MM.1S (cell line): ENCODE results near the gene KCNN1.

Experiments
- DNase-seq: peaks from one replicate; pipeline ENCODE4 v3.0.0-alpha.2; 2015
- H2AFZ ChIP-seq: fragments of 300-600 bp; sonication (generic); 2 replicates; pipeline ENCODE4 v1.6.0; 2016; ENCODE audit warnings: antibody characterized with exemption, low read length
- H3F3A ChIP-seq: fragments of 300-600 bp; sonication (generic); 2 replicates; pipeline ENCODE4 v1.6.1; 2016; ENCODE audit warnings: mild to moderate bottlenecking, antibody characterized with exemption, low read length, moderate library complexity, mixed read lengths; ENCODE audit not compliant: insufficient read depth
- H3K27ac ChIP-seq: fragments of 300-600 bp; sonication (generic); 2 replicates; pipeline ENCODE4 v1.5.1; 2016; ENCODE audit warnings: mild to moderate bottlenecking, low read length
- H3K27me3 ChIP-seq: fragments of 300-600 bp; sonication (generic); replicated peaks from 2 replicates; pipeline ENCODE4 v1.6.0; 2016; ENCODE audit warnings: low read length; ENCODE audit not compliant: insufficient read depth
- H3K36me3 ChIP-seq: fragments of 300-600 bp; sonication (generic); replicated peaks from 2 replicates; pipeline ENCODE4 v1.6.1; 2016; ENCODE audit warnings: mild to moderate bottlenecking, low read length, mixed read lengths; ENCODE audit not compliant: insufficient read depth
- H3K4me1 ChIP-seq: fragments of 300-600 bp; sonication (generic); 2 replicates; pipeline ENCODE4 v1.6.1; 2016; ENCODE audit warnings: low read length, mixed read lengths
- H3K4me2 ChIP-seq: fragments of 300-600 bp; sonication (generic); 2 replicates; pipeline ENCODE4 v1.6.0; 2016; ENCODE audit warnings: low read depth, low read length
- H3K4me3 ChIP-seq: fragments of 300-600 bp; sonication (generic); 2 replicates; pipeline ENCODE4 v1.5.1; 2016; ENCODE audit warnings: low read length, mixed read lengths
- H3K79me2 ChIP-seq: fragments of 300-600 bp; sonication (generic); 2 replicates; pipeline ENCODE4 v1.6.1; 2016; ENCODE audit warnings: mixed run types, low read length, mixed read lengths
- H3K9ac ChIP-seq: fragments of 300-600 bp; sonication (generic); 2 replicates; pipeline ENCODE4 v1.6.1; 2016; ENCODE audit warnings: low read length, mixed read lengths
- H3K9me2 ChIP-seq: fragments of 300-600 bp; sonication (generic); replicated peaks from 2 replicates; pipeline ENCODE4 v1.6.1; 2016; ENCODE audit warnings: mild to moderate bottlenecking, low read length, mixed read lengths; ENCODE audit not compliant: insufficient read depth
- H3K9me3 ChIP-seq: fragments of 300-600 bp; sonication (generic); replicated peaks from 2 replicates; pipeline ENCODE4 v1.6.1; 2016; ENCODE audit warnings: mild to moderate bottlenecking, low read length, mixed read lengths; ENCODE audit not compliant: insufficient read depth
- H4K20me1 ChIP-seq: fragments of 300-600 bp; sonication (generic); 2 replicates; pipeline ENCODE4 v1.6.1; 2016; ENCODE audit warnings: mild to moderate bottlenecking, low read length, moderate library complexity, mixed read lengths; ENCODE audit not compliant: insufficient read depth
- CTCF ChIP-seq: fragments of 300-600 bp; sonication (generic); IDR thresholded peaks from 2 replicates; pipeline ENCODE4 v1.5.1; 2016; ENCODE audit warnings: antibody characterized with exemption, low read length, mixed read lengths
- EZH2 ChIP-seq: fragments of 300-600 bp; sonication (generic); optimal IDR thresholded peaks from 2 replicates; pipeline ENCODE3; 2017; ENCODE audit warnings: low read depth, mild to moderate bottlenecking, antibody characterized with exemption, low read length, mixed read lengths
- EZH2phosphoT487 ChIP-seq: fragments of 300-600 bp; sonication (generic); IDR thresholded peaks from 2 replicates; pipeline ENCODE4 v1.6.1; 2018; ENCODE audit warnings: antibody characterized with exemption, low read length

Gene KCNN1

DNA sequence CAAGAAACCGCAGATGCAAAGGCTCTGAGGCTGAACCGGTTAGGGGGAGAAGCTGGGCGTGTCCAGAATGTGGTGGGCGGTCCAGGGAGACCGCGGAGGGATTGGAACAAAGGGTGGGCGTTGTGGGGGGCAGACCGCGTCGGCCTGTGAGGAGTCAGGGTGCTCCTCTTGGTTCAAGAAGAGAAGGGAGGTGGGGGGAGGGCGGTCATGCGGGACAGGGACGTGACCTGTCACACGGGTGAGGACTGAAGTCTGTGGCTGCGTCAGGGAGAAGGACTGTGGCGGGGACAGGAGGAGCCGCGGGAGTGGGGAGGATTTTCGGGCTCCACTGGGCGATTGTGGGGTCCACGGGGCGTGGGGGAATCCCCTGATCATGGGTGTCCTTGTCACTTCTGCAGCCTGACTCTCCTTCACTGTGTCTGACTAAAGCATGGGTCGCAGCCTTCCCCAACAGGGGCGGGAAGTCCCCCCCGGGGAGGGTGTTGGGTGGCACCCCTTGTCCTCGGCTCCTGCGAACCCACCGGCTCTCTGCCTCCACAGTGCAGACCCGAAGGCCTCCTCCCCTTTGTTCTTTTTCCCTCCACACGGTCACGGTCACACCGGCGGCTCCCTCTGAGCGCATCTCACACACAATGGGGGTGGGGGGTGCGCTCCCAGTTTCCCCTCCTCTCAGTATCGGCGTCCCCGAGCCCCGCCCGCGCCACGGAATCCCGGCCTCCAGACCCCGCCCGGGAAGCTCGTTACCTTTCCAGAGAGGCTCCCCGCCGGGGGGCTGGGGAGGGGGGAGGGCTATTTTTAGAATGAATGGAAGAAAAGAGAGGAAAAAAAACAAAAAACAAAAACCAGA is 16.4 kb upstream of the KCNN1 start:
- 0 out of 2 replicates have a peak overlapping the region, but pooled peaks have one; percentile 14 for H3K4me3 ChIP-seq
- DNase-seq, result no peak
- no peak overlapping the region for H3K27ac ChIP-seq
- H4K20me1 ChIP-seq, result no peaks in the 10 kb centered on the region
- H3K9me3 ChIP-seq, result no peaks in the 10 kb centered on the region
- peaks cover 65% of the 10 kb centered on the region for H3K27me3 ChIP-seq
- no peaks in the 10 kb centered on the region for H3K79me2 ChIP-seq
- no peaks in the 10 kb centered on the region for H3K9me2 ChIP-seq
- no peak; the same call in 1 of the 2 replicates for TF ChIP-seq EZH2phosphoT487
- H3F3A ChIP-seq, result peaks cover 13% of the 10 kb centered on the region
- H2AFZ ChIP-seq, result no peak overlapping the region
- H3K4me2 ChIP-seq, result peak overlapping the region; percentile 63; the same call in 1 of the 2 replicates
- no peak overlapping the region for H3K9ac ChIP-seq
- peaks cover 15% of the 10 kb centered on the region for H3K4me1 ChIP-seq
- no peaks in the 10 kb centered on the region for H3K36me3 ChIP-seq

GRCh38 chr19:17951157-17951989 is 15.5 kb upstream of the KCNN1 start:
- Histone ChIP-seq H3K4me2 (peak overlapping the region; percentile 63; the same call in 1 of the 2 replicates), H3K9ac (no peak overlapping the region), H3K27me3 (peaks cover 72% of the 10 kb centered on the region), H3K4me1 (peaks cover 15% of the 10 kb centered on the region), H3K4me3 (no peak overlapping the region), H4K20me1 (no peaks in the 10 kb centered on the region), H3K27ac (no peak overlapping the region), H3K36me3 (no peaks in the 10 kb centered on the region), H2AFZ (no peak overlapping the region), H3K79me2 (no peaks in the 10 kb centered on the region), H3K9me2 (no peaks in the 10 kb centered on the region), H3F3A (peaks cover 5% of the 10 kb centered on the region; the same call in 1 of the 2 replicates), H3K9me3 (no peaks in the 10 kb centered on the region)
- TF ChIP-seq EZH2phosphoT487 (no peak), EZH2 (no peak), CTCF (no peak)
- no peak for DNase-seq

DNA sequence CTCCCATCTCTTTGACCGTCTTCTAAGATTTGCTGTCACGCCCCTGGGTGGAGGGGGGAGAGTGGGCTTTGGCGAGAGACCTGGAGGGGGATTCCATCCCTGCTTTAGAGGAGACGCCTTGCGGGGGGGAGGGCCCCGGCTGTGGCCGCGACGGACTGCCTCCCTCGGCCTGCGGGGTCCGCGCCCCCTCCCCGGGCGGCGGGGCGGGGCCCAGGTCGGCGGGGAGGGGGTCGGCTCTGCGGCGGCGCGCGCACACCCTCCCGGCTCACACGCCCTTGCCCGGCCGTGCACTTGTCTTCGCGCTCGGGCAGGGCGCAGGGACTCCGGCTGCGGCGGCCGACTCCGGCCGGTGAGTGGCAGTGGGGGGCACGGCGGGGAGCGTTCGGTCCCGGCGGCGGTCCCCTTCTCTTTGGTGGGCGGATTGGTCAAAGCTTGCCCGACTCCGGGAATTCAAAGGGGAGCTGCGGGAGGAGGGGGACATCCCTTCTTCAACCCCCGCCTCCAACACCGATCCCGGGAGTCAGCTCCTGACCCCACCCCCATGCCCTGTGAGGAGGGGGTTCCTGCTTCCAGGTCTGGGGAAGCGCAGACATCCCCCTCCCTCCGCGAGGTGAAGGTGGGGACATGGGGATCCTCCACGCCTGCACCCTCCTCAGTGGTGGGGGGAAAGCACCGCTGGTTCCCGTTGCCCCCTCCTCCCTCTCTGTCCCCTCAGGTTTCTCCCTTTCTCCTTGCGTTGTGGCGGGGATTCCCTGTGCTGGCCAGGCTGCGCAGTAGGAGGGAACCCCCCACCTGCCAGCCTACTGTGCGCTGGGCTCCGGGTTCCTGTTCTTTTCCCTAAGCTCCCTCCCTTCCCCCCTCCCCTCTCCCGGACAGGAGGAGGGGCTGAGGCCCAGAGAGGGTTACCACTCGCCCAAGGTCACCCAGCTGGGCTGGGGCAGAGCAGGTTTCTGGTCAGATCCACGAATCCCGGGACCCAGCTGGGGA is 14.6 kb upstream of the KCNN1 start:
- H4K20me1 ChIP-seq, result no peaks in the 10 kb centered on the region

More for the DNA sequence above, 14.6 kb upstream of the KCNN1 start:
- Histone ChIP-seq H3K4me3 (no peak overlapping the region), H3K27ac (no peak overlapping the region), H3F3A (no peaks in the 10 kb centered on the region), H3K79me2 (no peaks in the 10 kb centered on the region), H3K9me3 (no peaks in the 10 kb centered on the region), H3K9me2 (no peaks in the 10 kb centered on the region), H3K4me1 (peaks cover 12% of the 10 kb centered on the region), H2AFZ (no peak overlapping the region), H3K4me2 (no peak overlapping the region), H3K9ac (no peak overlapping the region), H3K27me3 (peaks cover 78% of the 10 kb centered on the region), H3K36me3 (no peaks in the 10 kb centered on the region)
- no peak for DNase-seq
- no peak for TF ChIP-seq EZH2
- no peak for TF ChIP-seq CTCF
- no peak for TF ChIP-seq EZH2phosphoT487
